CD4-positive, alpha-beta memory T cell (primary cell): ENCODE data around the gene ACER2. TPM values are rescaled to one million over a fixed set of nuclear protein-coding genes. Genes with fewer than 3 reads are reported as not detected.

ENCODE experiments used
- CTCF ChIA-PET: fragments of 350-600 bp; sonication (Branson Sonifier 250); formaldehyde crosslinking; loops from one replicate; lab custom pipeline; 2021; ENCODE audit warnings: inconsistent platforms; ENCODE audit not compliant: partially characterized antibody; lab: Charles Lee
- POLR2A ChIA-PET: fragments of 350-600 bp; sonication (Branson Sonifier 250); formaldehyde crosslinking; loops from one replicate; lab custom pipeline; 2021; ENCODE audit not compliant: partially characterized antibody; lab: Charles Lee
- DNase-seq, 5 donors: peaks; one replicate each; pipeline versions ENCODE4 v3.0.0 to v3.0.0-alpha.2; 2020 to 2022; ENCODE audit warnings: mixed read lengths in 1 of 5
- H3K27ac ChIP-seq: one replicate; pipeline ENCODE4 v1.7.0; 2013; ENCODE audit warnings: low read depth, low read length
- H3K27me3 ChIP-seq: 2 replicates; pipeline ENCODE4 v1.7.0; 2013; ENCODE audit warnings: mild to moderate bottlenecking, low read length, moderate library complexity; ENCODE audit not compliant: insufficient read depth
- H3K36me3 ChIP-seq: 2 replicates; pipeline ENCODE4 v1.7.0; 2013; ENCODE audit warnings: mild to moderate bottlenecking, low read length, moderate library complexity; ENCODE audit not compliant: insufficient read depth
- H3K4me1 ChIP-seq: 2 replicates; pipeline ENCODE4 v1.7.0; 2013; ENCODE audit warnings: mild to moderate bottlenecking, low read length, moderate library complexity; ENCODE audit not compliant: insufficient read depth
- H3K4me3 ChIP-seq, 2 donors: one replicate each; pipeline ENCODE4 v1.7.0; 2013; ENCODE audit warnings: low read length in 2 of 2, mild to moderate bottlenecking in 1 of 2
- H3K9me3 ChIP-seq, 2 donors: one replicate each; pipeline ENCODE4 v1.7.0; 2013; ENCODE audit warnings: low read length in 2 of 2, control low read depth in 1 of 2; ENCODE audit not compliant: control insufficient read depth in 1 of 2
- H3K27ac Mint-ChIP-seq, 7 donors: one replicate each; pipeline ENCODE4 v1.8.0; 2020 to 2021; ENCODE audit warnings: mixed read lengths in 7 of 7, mild to moderate bottlenecking in 6 of 7, inconsistent platforms in 3 of 7, moderate library complexity in 3 of 7
- H3K27me3 Mint-ChIP-seq, 2 donors: one replicate each; pipeline ENCODE4 v1.8.0; 2020 to 2021; ENCODE audit warnings: mixed read lengths in 2 of 2
- H3K36me3 Mint-ChIP-seq, 2 donors: one replicate each; pipeline ENCODE4 v1.8.0; 2020 to 2021; ENCODE audit warnings: mixed read lengths in 2 of 2, inconsistent platforms in 1 of 2, mild to moderate bottlenecking in 1 of 2
- H3K4me1 Mint-ChIP-seq, 4 donors: one replicate each; pipeline ENCODE4 v1.8.0; 2020 to 2021; ENCODE audit warnings: mixed read lengths in 4 of 4, mild to moderate bottlenecking in 1 of 4
- H3K4me3 Mint-ChIP-seq, 8 donors: one replicate each; pipeline ENCODE4 v1.8.0; 2020 to 2021; ENCODE audit warnings: mixed read lengths in 8 of 8, mild to moderate bottlenecking in 7 of 8, moderate library complexity in 6 of 8, inconsistent platforms in 3 of 8
- H3K9me3 Mint-ChIP-seq, 8 donors: one replicate each; pipeline ENCODE4 v1.8.0; 2020 to 2021; ENCODE audit warnings: mixed read lengths in 8 of 8, mild to moderate bottlenecking in 5 of 8, inconsistent platforms in 3 of 8, moderate library complexity in 1 of 8
- intact Hi-C: fragments of 100-400 bp; cut with micrococcal nuclease; formaldehyde crosslinking; loops from one replicate; pipeline ENCODE4 v1.15.1; 2023
- polyA plus RNA-seq, 2 donors: library from polyadenylated mRNA; unstranded; fragments of 300-500 nt; fragmentation: Illumina TruSeq; gene quantifications; one replicate each; pipeline ENCODE4 v1.2.3, GENCODE V29; 2021
- total RNA-seq, 2 experiments: library from RNA; stranded (reverse); gene quantifications; one replicate each; pipeline ENCODE4 v1.2.3, GENCODE V29; 2021

Gene ACER2
- total and polyA plus RNA-seq, 4 experiments from 2014 or later: 0.54 to 6.0 (median 3.5) TPM

DNA sequence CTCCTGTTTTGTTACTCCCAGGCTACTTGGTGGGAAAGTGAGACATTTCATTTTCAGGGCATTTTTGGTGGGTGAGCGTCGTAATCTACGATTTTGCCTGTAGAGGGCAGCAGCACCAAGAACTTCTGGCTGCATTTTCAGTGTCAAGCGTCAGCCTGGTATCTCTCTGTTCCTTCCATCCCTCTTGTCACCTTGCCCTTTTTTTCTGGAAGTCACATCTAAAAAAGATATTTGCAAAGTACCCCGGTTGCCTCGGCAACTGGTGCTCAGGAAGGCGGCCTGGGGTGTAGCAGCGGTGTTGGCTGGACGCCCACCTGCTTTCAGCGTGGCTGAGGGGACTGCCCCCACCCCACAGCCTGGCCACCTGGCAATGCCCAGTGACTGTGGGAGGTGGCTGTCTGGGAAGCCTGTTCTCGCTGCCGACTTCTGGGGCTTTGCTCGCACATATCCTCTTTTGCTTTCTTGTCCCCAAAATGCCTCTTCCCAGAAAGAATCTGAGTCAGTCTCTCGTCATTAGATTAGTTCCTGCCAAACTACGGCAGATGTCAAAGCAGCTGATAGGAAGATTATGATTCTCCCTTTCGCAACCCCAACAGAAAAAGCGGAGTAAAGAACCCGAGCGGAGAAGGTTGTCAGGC lies 84.5 kb downstream of the ACER2 start:
- H3K9me3 Mint-ChIP-seq: no peaks in the 10 kb centered on the region
- Histone ChIP-seq H3K4me1 (peaks cover 7% of the 10 kb centered on the region), H3K9me3 (no peaks in the 10 kb centered on the region), H3K36me3 (no peaks in the 10 kb centered on the region), H3K27me3 (no peaks in the 10 kb centered on the region), H3K27ac (no peak overlapping the region), H3K4me3 (no peak overlapping the region)
- H3K36me3 Mint-ChIP-seq: no peaks in the 10 kb centered on the region
- DNase-seq: peak in 4 of 5 donors; percentile 17 to 32 (median 28)
- peaks cover 4 to 12% of the 10 kb centered on the region in 2 donors for H3K27me3 Mint-ChIP-seq
- peak overlapping the region in 1 of 7 donors; percentile 66 for H3K27ac Mint-ChIP-seq
- H3K4me1 Mint-ChIP-seq: peaks cover 6 to 14% (median 12%) of the 10 kb centered on the region in 4 donors
- ChIA-PET POLR2A (no interaction called here), CTCF (interaction anchor here (1.9 to 3.4 kb wide), 2 partner anchors 11 to 29 kb away, joined by 9 to 11 read pairs; no protein-coding TSS in a partner anchor)
- peak overlapping the region; percentile 8 to 73 (median 36) for H3K4me3 Mint-ChIP-seq
- intact Hi-C loops: loop anchor here (1.0 to 10.0 kb wide), 2 partner anchors 432 to 1618 kb away; no protein-coding TSS in a partner anchor

GRCh38 chr9:19493876-19494275 lies 85.1 kb downstream of the ACER2 start:
- H3K27ac Mint-ChIP-seq: peak overlapping the region in 1 of 7 donors; percentile 52
- no peaks in the 10 kb centered on the region for H3K36me3 Mint-ChIP-seq
- ChIA-PET POLR2A (no interaction called here), CTCF (no interaction called here)
- Histone ChIP-seq H3K4me3 (no peak overlapping the region), H3K4me1 (peaks cover 7% of the 10 kb centered on the region), H3K27ac (no peak overlapping the region), H3K27me3 (no peaks in the 10 kb centered on the region), H3K36me3 (no peaks in the 10 kb centered on the region), H3K9me3 (no peaks in the 10 kb centered on the region)
- H3K4me3 Mint-ChIP-seq: peak overlapping the region in 4 of 8 donors; percentile 32 to 61 (median 41)
- intact Hi-C loops: loop anchor here (1.0 to 10.0 kb wide), 2 partner anchors 431 to 1617 kb away; no protein-coding TSS in a partner anchor
- no peaks in the 10 kb centered on the region for H3K9me3 Mint-ChIP-seq
- H3K27me3 Mint-ChIP-seq: peaks cover 4 to 12% of the 10 kb centered on the region in 2 donors
- H3K4me1 Mint-ChIP-seq: peaks cover 6 to 14% (median 12%) of the 10 kb centered on the region in 4 donors
- no peak for DNase-seq

- H3K4me3 Mint-ChIP-seq: no peak overlapping the region
- no peak overlapping the region for H3K4me3 ChIP-seq
- no peaks in the 10 kb centered on the region for H3K36me3 Mint-ChIP-seq
- CTCF ChIA-PET: no interaction called here
- peaks cover 4 to 12% of the 10 kb centered on the region in 2 donors for H3K27me3 Mint-ChIP-seq
- no peak overlapping the region for H3K27ac Mint-ChIP-seq
- POLR2A ChIA-PET: no interaction called here
- H3K27me3 ChIP-seq: no peaks in the 10 kb centered on the region
- H3K9me3 ChIP-seq: no peaks in the 10 kb centered on the region
- H3K9me3 Mint-ChIP-seq: peaks cover 0 to 4% (median 0%) of the 10 kb centered on the region in 8 donors
- no peak for DNase-seq
- H3K4me1 ChIP-seq: peaks cover 7% of the 10 kb centered on the region
- no peak overlapping the region for H3K27ac ChIP-seq
- intact Hi-C loops: loop anchor here (10.0 kb wide), 1 partner anchor 429 kb away; no protein-coding TSS in a partner anchor
- peaks cover 6 to 14% (median 12%) of the 10 kb centered on the region in 4 donors for H3K4me1 Mint-ChIP-seq
- H3K36me3 ChIP-seq: no peaks in the 10 kb centered on the region
These were observed 86.6 kb downstream of the ACER2 start for GRCh38 chr9:19495186-19496028.

DNA sequence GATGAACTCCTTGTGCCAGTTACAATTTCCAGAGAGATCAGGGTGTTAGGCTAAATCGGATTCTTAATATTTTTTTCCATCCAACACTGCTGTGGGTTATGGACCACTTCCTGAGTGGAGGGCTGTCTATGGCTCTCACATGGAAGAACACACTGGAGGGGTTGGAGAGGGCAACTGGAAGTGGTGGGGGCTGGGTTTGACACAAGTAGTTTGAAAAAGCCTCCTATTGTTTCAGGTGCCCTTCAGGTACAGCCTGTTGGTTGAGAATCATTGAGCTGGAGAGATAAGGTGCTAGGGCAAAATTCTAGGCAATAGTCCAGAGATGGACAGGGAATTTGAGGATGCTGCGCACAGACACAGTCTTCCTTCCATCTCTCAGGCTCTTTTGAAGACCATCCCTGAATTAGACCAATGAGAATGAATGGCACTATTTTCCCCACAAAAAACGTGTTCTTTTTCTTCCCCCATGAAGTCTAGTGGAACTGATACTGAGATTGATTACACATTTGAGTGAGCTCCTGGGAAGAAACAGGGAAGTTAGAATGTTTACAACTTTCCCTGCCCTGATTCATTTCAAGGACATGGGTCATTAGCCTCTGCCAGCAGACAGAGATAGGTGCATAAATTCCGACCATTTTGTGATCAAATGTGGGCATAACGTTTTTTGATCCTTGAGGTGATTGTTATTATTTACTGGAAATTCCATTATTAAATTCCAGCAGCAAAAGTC lies 87.7 kb downstream of the ACER2 start:
- Mint-ChIP-seq H3K27ac (no peak overlapping the region), H3K27me3 (peaks cover 4 to 12% of the 10 kb centered on the region in 2 donors), H3K4me3 (no peak overlapping the region), H3K9me3 (peaks cover 0 to 10% (median under 1%) of the 10 kb centered on the region in 8 donors), H3K4me1 (peaks cover 6 to 14% (median 12%) of the 10 kb centered on the region in 4 donors), H3K36me3 (no peaks in the 10 kb centered on the region)
- DNase-seq: no peak
- ChIA-PET POLR2A (no interaction called here), CTCF (no interaction called here)
- intact Hi-C loops: loop anchor here (10.0 kb wide), 1 partner anchor 428 kb away; no protein-coding TSS in a partner anchor
- H3K4me3 ChIP-seq: no peak overlapping the region
- no peak overlapping the region for H3K27ac ChIP-seq
- peaks cover 7% of the 10 kb centered on the region for H3K4me1 ChIP-seq
- no peaks in the 10 kb centered on the region for H3K27me3 ChIP-seq
- no peaks in the 10 kb centered on the region for H3K36me3 ChIP-seq
- H3K9me3 ChIP-seq: no peaks in the 10 kb centered on the region

DNA sequence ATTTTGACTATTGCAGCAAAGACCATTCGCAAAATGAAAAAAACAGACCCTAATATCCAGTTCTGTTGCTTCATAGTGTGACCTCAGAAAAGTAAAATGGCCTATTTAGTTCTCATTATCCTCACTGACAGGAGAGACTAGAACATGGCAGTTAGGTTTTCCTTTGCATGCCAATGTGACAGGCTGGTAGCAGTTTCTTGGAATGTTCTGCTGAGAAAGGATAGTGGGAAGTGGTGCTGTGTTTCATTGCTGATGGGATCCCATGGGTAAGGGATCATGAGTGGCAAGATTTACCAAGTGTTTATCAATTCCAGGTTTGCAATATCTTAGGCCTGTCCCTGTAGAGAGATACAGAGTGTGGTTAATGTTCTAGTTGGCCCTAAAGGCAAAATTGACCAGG lies 88.5 kb downstream of the ACER2 start:
- H3K4me1 Mint-ChIP-seq: peaks cover 6 to 14% (median 12%) of the 10 kb centered on the region in 4 donors
- intact Hi-C loops: loop anchor here (10.0 kb wide), 1 partner anchor 428 kb away; no protein-coding TSS in a partner anchor
- H3K36me3 ChIP-seq: no peaks in the 10 kb centered on the region
- H3K4me3 Mint-ChIP-seq: no peak overlapping the region
- no peaks in the 10 kb centered on the region for H3K36me3 Mint-ChIP-seq
- H3K9me3 Mint-ChIP-seq: peaks cover 0 to 10% (median under 1%) of the 10 kb centered on the region in 8 donors
- no peaks in the 10 kb centered on the region for H3K9me3 ChIP-seq
- peaks cover 7% of the 10 kb centered on the region for H3K4me1 ChIP-seq
- H3K27ac Mint-ChIP-seq: no peak overlapping the region
- H3K27me3 Mint-ChIP-seq: peaks cover 5 to 12% of the 10 kb centered on the region in 2 donors
- ChIA-PET POLR2A (no interaction called here), CTCF (interaction anchor here (1.2 kb wide), 1 partner anchor 10 kb away, joined by 3 read pairs; no protein-coding TSS in a partner anchor)
- H3K27ac ChIP-seq: no peak overlapping the region
- DNase-seq: no peak
- H3K27me3 ChIP-seq: no peaks in the 10 kb centered on the region
- no peak overlapping the region for H3K4me3 ChIP-seq

GRCh38 chr9:19498015-19498414 lies 89.2 kb downstream of the ACER2 start:
- no peak overlapping the region for H3K27ac Mint-ChIP-seq
- no peak for DNase-seq
- peaks cover 4 to 12% (median 10%) of the 10 kb centered on the region in 4 donors for H3K4me1 Mint-ChIP-seq
- H3K9me3 Mint-ChIP-seq: peaks cover 0 to 10% (median under 1%) of the 10 kb centered on the region in 8 donors
- no peaks in the 10 kb centered on the region for H3K36me3 Mint-ChIP-seq
- CTCF ChIA-PET: interaction anchor here (1.2 kb wide), 1 partner anchor 10 kb away, joined by 3 read pairs; no protein-coding TSS in a partner anchor
- intact Hi-C loops: loop anchor here (10.0 kb wide), 1 partner anchor 427 kb away; no protein-coding TSS in a partner anchor
- Histone ChIP-seq H3K27me3 (no peaks in the 10 kb centered on the region), H3K4me1 (peaks cover 7% of the 10 kb centered on the region), H3K36me3 (no peaks in the 10 kb centered on the region), H3K4me3 (no peak overlapping the region), H3K9me3 (no peaks in the 10 kb centered on the region), H3K27ac (no peak overlapping the region)
- POLR2A ChIA-PET: no interaction called here
- no peak overlapping the region for H3K4me3 Mint-ChIP-seq
- peaks cover 4 to 9% of the 10 kb centered on the region in 2 donors for H3K27me3 Mint-ChIP-seq
